Activated T-helper 2 cell treated with anti-CD3 and anti-CD28 coated beads, Interferon-gamma antibody, Interleukin-2, Interleukin-4, amounts not matched to agents 10 μg/mL and 5 μg/mL and 100 μg/mL, durations not matched to agents 14 hours and 24 hours and 36 hours (primary cell): ENCODE data around the gene SLC17A4. TPM values are rescaled to one million over a fixed set of nuclear protein-coding genes. Genes with fewer than 3 reads are reported as not detected.

Source experiments
- DNase-seq: peaks from one replicate; pipeline ENCODE4 v3.0.0; 2021; ENCODE audit warnings: low spot score
- H3K27ac Mint-ChIP-seq: one replicate; pipeline ENCODE4 v1.8.0; 2021; ENCODE audit warnings: mixed read lengths
- H3K27me3 Mint-ChIP-seq: one replicate; pipeline ENCODE4 v1.8.0; 2021; ENCODE audit warnings: low read depth, mixed read lengths
- H3K36me3 Mint-ChIP-seq: one replicate; pipeline ENCODE4 v1.8.0; 2021; ENCODE audit warnings: low read depth, mixed read lengths
- H3K4me1 Mint-ChIP-seq: one replicate; pipeline ENCODE4 v1.8.0; 2021; ENCODE audit warnings: low read depth, mixed read lengths
- H3K4me3 Mint-ChIP-seq: one replicate; pipeline ENCODE4 v1.8.0; 2021; ENCODE audit warnings: low read depth, mild to moderate bottlenecking, moderate library complexity, mixed read lengths
- H3K9me3 Mint-ChIP-seq: one replicate; pipeline ENCODE4 v1.8.0; 2021; ENCODE audit warnings: mixed read lengths
- intact Hi-C: fragments of 100-400 bp; cut with micrococcal nuclease; formaldehyde crosslinking; loops from one replicate; pipeline ENCODE4 v1.15.1; 2023
- total RNA-seq: library from RNA; stranded (reverse); gene quantifications from 2 replicates; pipeline ENCODE4 v1.2.3, GENCODE V29; 2022

Gene SLC17A4, protein sequence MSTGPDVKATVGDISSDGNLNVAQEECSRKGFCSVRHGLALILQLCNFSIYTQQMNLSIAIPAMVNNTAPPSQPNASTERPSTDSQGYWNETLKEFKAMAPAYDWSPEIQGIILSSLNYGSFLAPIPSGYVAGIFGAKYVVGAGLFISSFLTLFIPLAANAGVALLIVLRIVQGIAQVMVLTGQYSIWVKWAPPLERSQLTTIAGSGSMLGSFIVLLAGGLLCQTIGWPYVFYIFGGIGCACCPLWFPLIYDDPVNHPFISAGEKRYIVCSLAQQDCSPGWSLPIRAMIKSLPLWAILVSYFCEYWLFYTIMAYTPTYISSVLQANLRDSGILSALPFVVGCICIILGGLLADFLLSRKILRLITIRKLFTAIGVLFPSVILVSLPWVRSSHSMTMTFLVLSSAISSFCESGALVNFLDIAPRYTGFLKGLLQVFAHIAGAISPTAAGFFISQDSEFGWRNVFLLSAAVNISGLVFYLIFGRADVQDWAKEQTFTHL
- not detected in 2 replicates for total RNA-seq

DNA sequence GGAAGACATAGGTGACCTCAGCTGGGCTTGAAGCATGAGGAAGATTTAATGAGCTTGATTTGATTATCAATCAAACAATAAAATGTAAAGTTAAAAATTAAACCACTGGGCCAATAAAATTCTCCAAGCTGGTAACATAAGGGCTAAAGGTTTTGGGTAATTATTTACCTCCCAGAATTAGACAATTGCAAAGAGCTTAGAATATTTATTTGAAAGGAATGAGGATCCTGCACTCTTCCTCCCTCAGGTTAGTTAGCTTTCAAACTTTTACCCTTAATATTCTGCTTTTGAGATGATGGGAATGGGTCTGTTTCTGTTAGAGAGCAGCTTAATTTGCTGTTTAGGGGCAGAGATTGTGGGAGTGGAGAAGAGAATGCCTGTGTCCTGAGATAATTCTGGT lies at the start of gene SLC17A4:
Gene SLC17A4 (plus strand): TSS at position 208 of the 400 bp plus-strand sequence. CDS start 7,221 bp downstream, outside the sequence.
- Mint-ChIP-seq H3K4me3 (no peak within 1 kb of the TSS), H3K4me1 (no peaks in the 10 kb centered on the region), H3K27ac (no peak within 1 kb of the TSS), H3K27me3 (peaks cover 7% of the 10 kb centered on the region), H3K36me3 (no peaks in the 10 kb centered on the region), H3K9me3 (no peaks in the 10 kb centered on the region)
- intact Hi-C loops, result no loop called here
- DNase-seq, result no peak

DNA sequence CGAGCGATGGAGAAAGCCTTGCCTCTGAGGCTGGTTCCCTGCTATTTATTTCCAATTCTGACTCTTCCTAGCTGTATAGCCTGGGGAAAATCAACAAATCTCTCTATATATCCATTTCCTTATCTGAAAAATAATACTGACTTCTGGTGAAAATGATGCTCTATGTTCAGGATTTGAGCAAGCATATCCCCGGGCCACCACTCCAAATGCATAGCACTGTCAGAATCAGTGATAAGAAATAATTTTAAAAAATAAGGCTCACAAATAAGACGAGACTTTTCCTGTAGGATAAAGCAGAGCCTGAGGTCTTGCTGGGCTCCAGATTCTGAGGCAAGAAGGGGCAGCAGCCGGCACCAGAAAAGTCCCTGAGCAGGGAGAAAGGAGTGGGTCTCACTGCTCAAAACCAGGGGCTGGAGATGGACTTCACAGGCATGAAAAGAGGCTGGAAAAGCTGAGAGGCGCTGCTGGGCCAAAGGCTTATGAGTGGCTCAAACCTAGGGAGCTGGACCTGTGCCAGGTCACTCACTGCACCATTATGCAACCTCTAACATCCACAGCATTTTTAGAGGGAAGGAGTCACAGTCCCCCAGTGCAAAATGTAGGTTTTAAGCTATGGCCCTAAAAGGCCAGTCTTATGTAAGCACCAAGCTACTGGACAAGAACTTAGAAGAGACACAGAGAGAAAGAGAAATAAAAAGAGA lies 48.1 kb upstream of the SLC17A4 start:
- H3K9me3 Mint-ChIP-seq, result no peaks in the 10 kb centered on the region
- no peak overlapping the region for H3K27ac Mint-ChIP-seq
- intact Hi-C loops, result no loop called here
- peaks cover 18% of the 10 kb centered on the region for H3K27me3 Mint-ChIP-seq
- H3K4me1 Mint-ChIP-seq, result no peaks in the 10 kb centered on the region
- DNase-seq, result no peak
- no peak overlapping the region for H3K4me3 Mint-ChIP-seq
- H3K36me3 Mint-ChIP-seq, result no peaks in the 10 kb centered on the region

DNA sequence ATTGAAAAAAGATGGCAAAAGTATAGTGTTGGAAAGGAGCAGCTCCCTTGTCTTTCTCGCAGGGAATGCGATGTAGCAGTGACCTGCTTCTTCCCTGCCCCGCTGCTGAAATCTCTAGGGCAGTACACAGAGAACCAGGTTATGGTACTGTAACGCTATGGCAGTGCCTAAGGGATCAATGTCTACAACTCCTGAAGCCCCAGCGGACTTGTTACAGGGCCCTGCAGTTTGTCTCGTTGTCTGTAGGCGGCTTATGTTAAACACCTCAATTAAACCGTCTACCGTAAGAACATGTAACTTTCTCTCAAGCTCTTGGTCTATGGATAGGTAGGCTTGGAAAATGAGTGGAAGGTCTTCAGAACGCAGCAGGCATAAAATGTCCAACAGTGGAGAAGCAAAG lies 44.8 kb upstream of the SLC17A4 start:
- no peaks in the 10 kb centered on the region for H3K9me3 Mint-ChIP-seq
- H3K27ac Mint-ChIP-seq, result no peak overlapping the region
- no peaks in the 10 kb centered on the region for H3K4me1 Mint-ChIP-seq
- intact Hi-C loops, result no loop called here
- H3K27me3 Mint-ChIP-seq, result peaks cover 12% of the 10 kb centered on the region
- no peaks in the 10 kb centered on the region for H3K36me3 Mint-ChIP-seq
- DNase-seq, result no peak
- no peak overlapping the region for H3K4me3 Mint-ChIP-seq

- no peak overlapping the region for H3K27ac Mint-ChIP-seq
- no peaks in the 10 kb centered on the region for H3K9me3 Mint-ChIP-seq
- no peaks in the 10 kb centered on the region for H3K4me1 Mint-ChIP-seq
- H3K27me3 Mint-ChIP-seq, result peaks cover 12% of the 10 kb centered on the region
- no peak for DNase-seq
- intact Hi-C loops, result no loop called here
- no peak overlapping the region for H3K4me3 Mint-ChIP-seq
- no peaks in the 10 kb centered on the region for H3K36me3 Mint-ChIP-seq
Observed at GRCh38 chr6:25710287-25710686, 44.3 kb upstream of the SLC17A4 start.

- H3K27me3 Mint-ChIP-seq, result peaks cover 4% of the 10 kb centered on the region
- no peaks in the 10 kb centered on the region for H3K36me3 Mint-ChIP-seq
- H3K4me1 Mint-ChIP-seq, result no peaks in the 10 kb centered on the region
- intact Hi-C loops, result no loop called here
- no peaks in the 10 kb centered on the region for H3K9me3 Mint-ChIP-seq
- no peak overlapping the region for H3K4me3 Mint-ChIP-seq
- DNase-seq, result no peak
- H3K27ac Mint-ChIP-seq, result no peak overlapping the region
Observed at GRCh38 chr6:25713824-25714223, 40.7 kb upstream of the SLC17A4 start.

DNA sequence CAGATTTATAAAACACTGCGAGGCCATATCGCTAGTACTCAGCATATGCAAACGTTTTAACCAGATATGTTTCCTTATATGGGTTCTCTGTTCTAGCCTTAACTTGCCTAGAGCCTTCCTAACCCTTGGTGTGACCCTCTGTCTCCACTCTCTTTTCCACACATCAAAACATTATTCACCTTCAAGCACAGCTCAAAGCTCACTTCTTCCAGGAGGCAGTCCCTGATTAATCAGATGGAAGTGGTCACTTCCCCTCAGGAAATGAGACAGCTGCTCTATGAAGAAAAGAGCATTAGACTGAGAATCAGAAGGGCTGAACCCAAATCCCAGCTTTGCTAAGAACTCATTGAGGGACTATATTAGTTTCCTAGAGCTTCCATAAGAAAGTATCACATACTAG lies 39.8 kb upstream of the SLC17A4 start:
- no peak for DNase-seq
- H3K27ac Mint-ChIP-seq, result no peak overlapping the region
- H3K4me3 Mint-ChIP-seq, result no peak overlapping the region
- no peaks in the 10 kb centered on the region for H3K4me1 Mint-ChIP-seq
- H3K36me3 Mint-ChIP-seq, result no peaks in the 10 kb centered on the region
- intact Hi-C loops, result no loop called here
- H3K27me3 Mint-ChIP-seq, result peaks cover 4% of the 10 kb centered on the region
- H3K9me3 Mint-ChIP-seq, result no peaks in the 10 kb centered on the region

DNA sequence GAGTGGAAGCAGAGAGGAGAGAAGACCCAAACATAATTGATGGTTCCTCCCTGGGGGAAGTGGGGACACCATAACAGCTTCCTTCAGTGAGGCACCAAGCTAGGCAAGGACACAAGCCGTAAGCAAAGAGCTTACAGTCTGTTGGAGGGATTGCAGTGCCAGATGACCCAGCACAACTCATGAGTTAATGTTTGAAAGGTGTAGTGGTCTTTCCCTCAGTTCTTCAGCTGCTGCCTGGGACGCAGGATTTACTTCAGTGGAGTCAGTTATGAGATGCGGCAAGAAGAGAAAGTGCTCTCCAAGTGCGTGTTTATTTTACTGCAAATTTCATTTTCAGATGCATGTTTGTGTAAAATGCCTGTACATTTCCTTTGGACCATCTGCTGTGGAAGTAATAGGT lies 38.7 kb upstream of the SLC17A4 start:
- Mint-ChIP-seq H3K9me3 (no peaks in the 10 kb centered on the region), H3K4me1 (peaks cover 2% of the 10 kb centered on the region), H3K4me3 (no peak overlapping the region), H3K27ac (no peak overlapping the region), H3K36me3 (no peaks in the 10 kb centered on the region), H3K27me3 (peaks cover 6% of the 10 kb centered on the region)
- intact Hi-C loops, result no loop called here
- DNase-seq, result no peak

DNA sequence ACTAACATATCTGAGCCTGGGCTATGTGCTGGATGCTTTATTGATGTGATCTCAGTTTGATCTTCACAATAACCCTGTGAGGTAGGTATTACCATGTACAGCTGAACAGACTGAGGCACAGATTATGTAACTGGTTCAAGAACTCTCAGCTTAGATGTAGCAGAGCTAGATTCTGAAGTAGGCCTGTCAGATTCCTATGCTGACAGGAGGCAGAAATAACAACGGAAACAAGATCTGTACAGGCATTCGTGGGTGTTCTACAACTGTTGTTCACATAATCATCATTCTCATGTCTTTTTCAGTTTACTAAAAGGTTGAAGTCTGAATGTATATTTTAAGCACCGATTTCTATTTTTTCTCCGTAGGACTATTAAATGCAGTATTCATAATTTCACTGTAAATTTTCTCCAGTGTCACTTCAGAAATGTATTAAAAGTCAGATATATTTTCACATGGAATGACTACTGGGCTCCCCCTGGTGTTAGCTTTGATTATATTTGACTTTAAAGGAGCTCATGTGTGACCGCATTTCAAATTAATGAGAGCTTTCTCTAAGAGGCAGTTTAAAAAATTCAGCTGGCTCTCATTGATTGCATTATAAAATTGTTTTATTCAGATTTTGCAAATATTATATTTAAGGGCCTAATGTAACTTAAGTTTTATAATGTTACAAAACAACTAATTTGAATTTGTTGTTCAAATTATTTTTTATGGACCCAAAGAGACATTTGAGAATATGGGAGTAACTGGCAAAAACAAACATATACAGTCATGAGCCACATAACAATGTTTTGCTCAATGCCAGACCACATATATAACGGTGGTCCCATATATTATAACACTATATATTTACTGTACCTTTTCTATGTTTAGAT lies 36.4 kb upstream of the SLC17A4 start:
- no peak for DNase-seq
- no peak overlapping the region for H3K27ac Mint-ChIP-seq
- no peaks in the 10 kb centered on the region for H3K36me3 Mint-ChIP-seq
- peaks cover 2% of the 10 kb centered on the region for H3K4me1 Mint-ChIP-seq
- no peak overlapping the region for H3K4me3 Mint-ChIP-seq
- no peaks in the 10 kb centered on the region for H3K9me3 Mint-ChIP-seq
- H3K27me3 Mint-ChIP-seq, result peaks cover 10% of the 10 kb centered on the region
- intact Hi-C loops, result no loop called here

DNA sequence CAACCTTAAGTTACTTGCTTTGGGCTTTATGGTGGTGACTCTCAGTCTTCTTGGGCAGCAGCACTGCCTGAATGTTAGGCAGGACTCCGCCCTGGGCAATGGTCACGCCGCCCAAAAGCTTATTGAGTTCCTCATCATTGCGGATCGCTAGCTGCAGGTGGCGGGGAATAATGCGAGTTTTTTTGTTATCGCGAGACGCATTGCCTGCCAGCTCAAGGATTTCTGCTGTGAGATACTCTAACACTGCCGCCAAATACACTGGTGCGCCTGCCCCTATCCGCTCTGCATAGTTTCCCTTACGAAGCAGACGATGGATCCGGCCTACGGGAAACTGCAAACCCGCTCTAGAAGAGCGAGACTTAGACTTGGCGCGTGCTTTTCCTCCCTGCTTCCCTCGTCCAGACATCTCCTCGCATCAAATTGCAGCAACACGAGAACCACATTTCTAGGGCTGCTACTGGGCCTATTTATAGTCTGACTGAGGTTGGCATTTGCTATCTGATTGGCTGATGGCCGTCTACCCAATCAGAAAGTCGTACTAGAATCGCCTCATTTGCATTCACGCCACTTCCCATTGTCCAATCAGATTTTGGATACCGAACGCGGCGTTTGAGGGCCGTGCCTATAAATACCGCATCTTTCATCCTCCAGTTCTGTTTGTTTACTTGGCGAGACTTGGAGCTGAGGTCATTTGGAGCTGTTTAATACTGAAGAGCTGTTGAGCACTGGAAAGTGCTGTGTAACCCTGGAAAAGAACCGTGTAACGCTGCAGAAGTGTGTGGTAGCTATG lies 28.2 kb upstream of the SLC17A4 start:
- no peak overlapping the region for H3K27ac Mint-ChIP-seq
- no peaks in the 10 kb centered on the region for H3K4me1 Mint-ChIP-seq
- intact Hi-C loops, result no loop called here
- no peak for DNase-seq
- H3K4me3 Mint-ChIP-seq, result no peak overlapping the region
- H3K27me3 Mint-ChIP-seq, result peaks cover 15% of the 10 kb centered on the region
- no peaks in the 10 kb centered on the region for H3K36me3 Mint-ChIP-seq
- no peaks in the 10 kb centered on the region for H3K9me3 Mint-ChIP-seq

GRCh38 chr6:25727028-25727427 lies 27.5 kb upstream of the SLC17A4 start:
- Mint-ChIP-seq H3K27me3 (peaks cover 20% of the 10 kb centered on the region), H3K36me3 (no peaks in the 10 kb centered on the region), H3K9me3 (no peaks in the 10 kb centered on the region), H3K4me1 (no peaks in the 10 kb centered on the region), H3K27ac (no peak overlapping the region), H3K4me3 (no peak overlapping the region)
- intact Hi-C loops, result no loop called here
- no peak for DNase-seq

DNA sequence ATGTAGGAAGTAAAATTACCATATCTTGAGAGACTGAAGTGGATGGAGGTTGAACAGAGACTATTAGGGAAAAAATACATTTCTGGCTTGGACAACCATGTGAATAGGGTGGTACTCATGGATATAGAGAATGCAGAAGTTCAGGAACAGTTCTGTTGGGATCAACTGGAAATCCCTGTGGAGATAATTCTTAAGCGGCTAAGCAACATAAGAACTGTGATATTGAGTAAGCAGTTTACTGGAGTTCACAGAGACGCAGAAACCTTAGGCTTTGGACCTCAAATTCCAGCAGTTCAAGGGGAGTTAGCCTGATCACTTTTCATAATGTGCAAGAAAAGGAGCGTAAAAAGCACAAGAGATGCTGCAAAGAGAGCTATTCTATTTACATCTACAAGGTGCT lies 23.6 kb upstream of the SLC17A4 start:
- Mint-ChIP-seq H3K27ac (no peak overlapping the region), H3K4me1 (no peaks in the 10 kb centered on the region), H3K9me3 (no peaks in the 10 kb centered on the region), H3K36me3 (no peaks in the 10 kb centered on the region), H3K4me3 (no peak overlapping the region), H3K27me3 (peaks cover 32% of the 10 kb centered on the region)
- DNase-seq, result no peak
- intact Hi-C loops, result no loop called here

GRCh38 chr6:25731721-25732120 lies 22.8 kb upstream of the SLC17A4 start:
- H3K36me3 Mint-ChIP-seq, result no peaks in the 10 kb centered on the region
- peaks cover 7% of the 10 kb centered on the region for H3K9me3 Mint-ChIP-seq
- no peaks in the 10 kb centered on the region for H3K4me1 Mint-ChIP-seq
- no peak for DNase-seq
- no peak overlapping the region for H3K27ac Mint-ChIP-seq
- intact Hi-C loops, result no loop called here
- peaks cover 34% of the 10 kb centered on the region for H3K27me3 Mint-ChIP-seq
- no peak overlapping the region for H3K4me3 Mint-ChIP-seq
